Measurements from ENCODE around the gene SNORC.
"Not testable (repeated sequence)": the region's sequence is repeated elsewhere in the genome, so short reads cannot be mapped to it uniquely, and the experiment has no call there.

The SNORC gene

DNA sequence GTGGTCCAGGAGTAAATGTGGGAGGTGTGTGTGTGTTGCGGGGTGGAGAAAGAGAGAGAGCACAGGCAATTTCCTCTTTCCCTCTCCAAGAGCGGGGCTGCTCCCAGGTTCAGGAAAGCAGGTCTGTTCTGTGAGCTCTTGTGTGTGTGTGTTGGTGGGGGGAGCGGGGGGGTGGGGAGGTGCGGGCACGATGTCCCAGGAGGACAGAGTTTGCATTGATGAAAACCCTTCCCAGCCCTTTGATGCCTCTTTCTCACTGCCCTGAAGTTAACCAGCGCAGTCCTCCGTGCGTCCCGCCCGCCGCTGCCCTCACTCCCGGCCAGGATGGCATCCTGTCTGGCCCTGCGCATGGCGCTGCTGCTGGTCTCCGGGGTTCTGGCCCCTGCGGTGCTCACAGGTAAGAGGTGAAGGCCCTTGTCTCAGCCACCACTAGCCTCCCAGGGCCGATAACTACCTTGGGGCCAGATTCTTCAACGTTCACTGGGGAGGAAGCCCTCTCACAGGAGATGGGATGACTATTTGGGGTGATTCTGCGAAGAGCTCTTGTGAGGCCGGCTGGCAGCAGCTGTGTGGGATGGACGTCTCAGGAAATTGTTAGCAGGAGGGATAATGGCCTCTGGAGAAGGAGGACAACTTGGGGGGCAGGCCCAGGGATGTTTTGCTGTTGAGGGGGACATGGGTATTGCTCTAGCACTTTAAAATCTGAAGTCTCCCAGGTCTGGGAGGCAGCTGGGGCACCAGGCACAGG, at the start of gene SNORC:
Gene SNORC (plus strand): TSS at position 247 of the 748 bp plus-strand sequence. CDS start 78 bp downstream, at position 325.
- no peak for DNase-seq (ENCODE audit: low read depth in 2 of 2)

DNA sequence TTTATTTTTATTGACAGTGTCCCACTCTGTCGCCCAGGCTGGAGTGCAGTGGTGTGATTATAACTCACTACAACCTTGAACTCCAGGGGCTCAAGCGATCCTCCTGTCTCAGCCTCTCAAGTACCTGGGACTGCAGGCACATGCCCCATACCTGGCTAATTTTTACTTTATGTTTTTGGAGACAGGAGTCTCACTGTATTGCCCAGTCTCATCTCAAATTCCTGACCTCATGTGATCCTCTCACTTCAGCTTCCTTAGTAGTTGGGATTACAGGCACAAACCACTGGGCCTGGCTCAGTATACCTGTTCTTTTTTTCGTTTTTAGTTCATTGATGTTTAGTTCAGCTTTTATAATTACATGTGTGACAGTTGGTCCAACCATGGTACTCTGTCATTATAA, 40.1 kb upstream of the SNORC start:
- no peak for DNase-seq (ENCODE audit: low read depth in 2 of 2)

DNA sequence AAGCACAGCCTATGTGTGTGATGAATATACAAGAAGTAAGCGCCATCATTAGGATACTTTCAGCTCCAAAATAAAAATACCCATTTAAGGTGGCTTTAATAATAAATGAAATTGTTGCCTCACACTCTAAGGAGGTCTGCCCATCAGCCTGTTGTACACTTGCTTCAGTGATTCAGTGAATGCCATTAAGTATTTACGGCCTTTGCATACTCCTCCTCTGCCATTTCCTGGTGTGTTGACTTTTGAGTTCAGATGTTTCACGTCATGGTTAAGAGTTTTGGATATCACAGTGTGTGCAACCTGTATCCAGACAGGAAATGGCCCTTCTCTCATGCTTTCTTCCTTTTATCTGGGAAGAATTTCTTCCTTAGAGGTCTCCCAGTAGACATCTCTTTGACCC, 38.6 kb upstream of the SNORC start:
- DNase-seq (ENCODE audit: low read depth in 2 of 2): no peak

DNA sequence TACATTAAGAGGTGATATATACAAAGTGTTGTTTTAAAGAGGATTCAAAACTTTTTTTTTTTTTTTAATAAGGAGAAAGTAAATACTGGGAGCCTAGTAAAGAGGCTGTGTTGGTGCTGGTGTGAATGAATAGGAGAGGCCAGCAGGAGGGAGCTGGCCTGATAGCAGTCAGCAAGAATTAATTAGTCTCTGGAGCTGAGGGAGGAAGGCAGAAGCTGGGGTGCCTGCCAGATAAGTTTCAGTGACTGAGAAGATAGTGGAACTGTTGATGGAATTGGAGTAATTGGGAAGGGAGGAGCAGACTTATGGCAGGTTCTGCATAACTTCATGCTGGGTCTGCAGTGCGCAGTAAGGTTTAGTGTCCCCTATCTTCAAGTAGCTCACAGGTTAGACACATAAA, 36.2 kb upstream of the SNORC start:
- DNase-seq (ENCODE audit: low read depth in 2 of 2): no peak

DNA sequence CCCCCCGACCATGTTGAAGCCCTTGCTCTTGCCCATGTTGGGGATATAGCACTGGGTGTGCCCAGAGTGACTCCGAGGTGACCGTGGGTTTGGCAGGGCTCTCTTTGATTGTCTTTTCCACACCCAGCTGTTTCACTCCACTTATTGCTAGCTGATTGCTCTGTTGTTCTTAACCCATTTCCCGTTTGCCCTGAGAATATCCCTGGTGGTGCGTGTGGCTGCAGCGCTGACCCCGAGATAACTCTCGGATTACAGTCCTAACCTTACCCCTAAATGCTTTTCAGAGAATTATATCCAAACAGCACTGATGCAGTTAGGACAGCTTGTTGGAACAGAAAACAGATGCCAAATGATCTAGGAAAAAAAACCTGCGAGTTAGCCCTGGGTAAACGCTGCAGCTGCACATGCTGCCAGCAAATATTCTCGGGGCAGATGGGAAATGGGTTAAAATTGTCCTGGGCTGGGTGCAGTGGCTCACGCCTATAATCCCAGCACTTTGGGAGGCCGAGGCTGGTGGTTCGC, 34.3 kb upstream of the SNORC start:
- DNase-seq (ENCODE audit: low read depth in 2 of 2): no peak

DNA sequence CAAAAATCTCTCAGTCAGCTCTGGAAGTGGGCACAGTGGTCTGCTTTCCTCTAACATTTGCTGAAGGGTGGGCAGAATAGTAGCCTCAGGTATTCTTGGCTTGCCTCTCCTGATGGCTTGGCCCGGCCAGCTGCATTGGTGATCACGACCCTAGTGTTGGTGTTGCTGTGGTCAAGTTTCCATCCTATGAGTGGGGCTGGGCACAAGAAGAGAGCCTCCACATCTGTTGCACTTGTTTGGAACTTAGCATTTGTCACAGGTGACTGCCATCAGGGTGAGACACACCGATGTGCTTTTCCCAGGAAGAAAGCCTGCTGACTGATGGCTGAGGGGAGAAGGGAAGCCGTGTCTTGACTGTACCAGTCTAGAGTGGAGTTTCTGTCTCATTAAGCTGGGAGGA, 33.1 kb upstream of the SNORC start:
- DNase-seq (ENCODE audit: low read depth in 2 of 2): no peak

DNA sequence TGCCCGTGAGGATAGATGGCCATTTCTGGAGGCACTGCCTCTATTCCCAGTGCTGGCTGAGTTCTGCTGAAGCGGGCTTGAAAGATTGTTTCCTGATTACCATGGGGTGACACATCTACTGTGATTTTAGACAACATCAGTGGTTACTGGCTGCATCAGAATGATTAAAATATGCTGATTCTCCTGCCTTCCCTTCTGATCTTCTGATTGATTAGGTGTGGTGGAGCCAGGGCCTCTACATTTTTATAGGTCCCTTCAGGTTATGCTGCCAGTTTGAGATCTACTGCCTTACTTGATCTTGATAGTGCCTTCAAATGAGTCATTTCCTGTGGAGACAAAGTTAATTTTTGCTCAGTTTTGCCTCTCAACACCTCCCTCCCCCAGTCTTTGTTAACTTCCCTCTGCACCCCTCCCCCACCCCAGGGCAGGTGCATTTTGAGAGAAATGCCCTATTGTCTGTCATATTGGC, 31.6 kb upstream of the SNORC start:
- peak in 1 of 2 experiments; percentile 43 for DNase-seq (ENCODE audit: low read depth in 2 of 2)

DNA sequence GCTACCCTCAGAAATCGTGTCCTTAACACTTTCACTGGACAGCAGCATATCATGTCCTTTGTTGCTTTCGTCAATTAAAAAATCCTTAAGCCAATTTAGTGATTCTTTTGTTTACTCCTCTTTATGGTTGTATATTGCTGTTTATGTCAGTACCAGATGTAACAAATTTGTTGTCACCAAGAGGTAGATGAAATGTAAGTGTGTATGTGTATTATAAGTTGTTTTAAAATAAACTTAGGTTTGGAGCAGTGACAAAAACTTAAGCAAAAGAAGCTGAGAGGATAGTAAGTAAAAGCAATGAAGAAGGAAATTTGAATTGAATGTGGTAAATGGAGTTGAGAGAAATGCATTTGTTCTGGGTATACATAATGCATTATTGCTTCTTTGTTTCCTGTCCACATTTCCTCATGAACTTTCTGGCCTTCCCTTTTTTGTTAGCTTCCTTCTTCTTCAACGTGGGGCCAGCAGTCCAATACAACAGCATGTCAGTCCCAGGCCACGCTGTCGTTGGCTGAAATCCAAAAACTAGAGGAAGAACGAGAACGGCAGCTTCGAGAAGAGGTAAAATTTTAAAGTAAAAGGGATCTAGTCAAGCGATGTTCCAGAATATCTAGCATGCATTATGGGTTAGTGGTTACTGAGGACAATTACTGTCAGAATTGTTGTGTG, 30.5 kb upstream of the SNORC start:
- DNase-seq (ENCODE audit: low read depth in 2 of 2): no peak

DNA sequence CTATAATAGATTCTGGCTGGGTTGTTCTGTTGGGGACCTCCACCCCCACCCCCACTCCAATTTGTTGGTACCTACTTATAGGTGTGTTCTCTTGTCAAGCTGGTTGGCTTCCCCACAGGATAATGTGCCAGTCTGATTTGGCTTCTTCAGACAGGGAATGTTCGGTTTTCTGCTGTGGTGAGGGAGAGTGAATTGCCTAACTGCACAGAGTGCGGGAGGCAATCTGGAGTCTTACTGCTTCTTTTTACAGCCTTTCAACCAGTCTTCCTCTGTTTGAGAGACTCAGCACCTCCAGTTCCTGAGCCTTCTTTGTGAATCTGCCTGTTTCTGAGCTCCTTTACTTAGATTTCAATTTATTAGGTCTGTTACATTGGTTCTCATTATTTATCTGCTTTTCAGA, 27.4 kb upstream of the SNORC start:
- DNase-seq (ENCODE audit: low read depth in 2 of 2): no peak

DNA sequence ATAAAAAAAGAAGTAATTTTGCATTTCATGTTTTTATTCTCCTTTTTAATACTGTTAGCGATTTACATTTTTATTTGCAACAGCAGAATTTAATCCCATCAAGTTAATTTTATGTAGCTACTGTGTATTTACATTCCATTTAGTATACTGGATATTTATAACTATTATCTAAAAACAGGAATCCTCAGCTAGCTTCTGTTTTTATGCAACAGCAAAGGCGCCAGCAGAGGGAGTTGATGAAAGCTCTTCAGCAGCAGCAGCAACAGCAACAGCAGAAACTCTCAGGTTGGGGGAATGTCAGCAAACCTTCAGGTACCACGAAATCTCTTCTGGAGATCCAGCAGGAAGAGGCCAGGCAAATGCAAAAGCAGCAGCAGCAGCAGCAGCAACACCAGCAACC, 26.2 kb upstream of the SNORC start:
- DNase-seq (ENCODE audit: low read depth in 2 of 2): no peak

DNA sequence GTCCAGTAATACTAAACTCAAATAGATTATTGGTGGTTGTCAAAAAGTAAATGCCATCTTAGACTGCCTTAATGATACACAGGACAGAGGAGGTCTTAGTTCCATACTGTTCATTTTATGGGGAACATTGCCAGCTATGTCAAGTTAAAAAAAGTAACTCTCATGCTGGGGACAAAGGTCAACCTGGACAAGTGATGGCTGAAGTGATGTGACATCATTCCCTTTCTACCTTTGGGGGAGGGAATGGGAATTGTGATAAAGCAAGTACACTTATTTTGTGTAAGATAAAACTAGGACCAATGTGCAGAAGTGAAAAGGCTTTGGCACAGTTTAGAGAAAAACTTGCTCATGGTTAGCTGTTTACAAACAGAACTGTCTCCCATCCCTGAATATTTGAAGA, 24.0 kb upstream of the SNORC start:
- DNase-seq (ENCODE audit: low read depth in 2 of 2): no peak

DNA sequence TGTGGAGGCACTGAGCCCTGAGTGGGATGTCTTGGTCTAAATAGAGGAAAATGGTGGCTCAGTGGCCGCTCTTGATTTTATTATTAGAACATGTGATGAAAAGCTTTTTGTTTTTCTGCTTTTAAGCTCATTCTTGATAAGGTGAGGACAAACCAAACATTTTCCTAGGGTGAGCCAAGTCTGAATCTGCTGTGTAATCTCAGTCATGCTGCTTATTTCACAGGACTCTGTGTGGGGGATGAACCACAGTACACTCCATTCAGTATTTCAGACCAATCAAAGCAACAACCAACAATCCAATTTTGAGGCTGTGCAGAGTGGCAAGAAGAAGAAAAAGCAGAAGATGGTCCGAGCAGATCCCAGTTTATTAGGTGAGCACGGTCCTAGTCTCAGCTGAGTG, 20.0 kb upstream of the SNORC start:
- DNase-seq (ENCODE audit: low read depth in 2 of 2): no peak

DNA sequence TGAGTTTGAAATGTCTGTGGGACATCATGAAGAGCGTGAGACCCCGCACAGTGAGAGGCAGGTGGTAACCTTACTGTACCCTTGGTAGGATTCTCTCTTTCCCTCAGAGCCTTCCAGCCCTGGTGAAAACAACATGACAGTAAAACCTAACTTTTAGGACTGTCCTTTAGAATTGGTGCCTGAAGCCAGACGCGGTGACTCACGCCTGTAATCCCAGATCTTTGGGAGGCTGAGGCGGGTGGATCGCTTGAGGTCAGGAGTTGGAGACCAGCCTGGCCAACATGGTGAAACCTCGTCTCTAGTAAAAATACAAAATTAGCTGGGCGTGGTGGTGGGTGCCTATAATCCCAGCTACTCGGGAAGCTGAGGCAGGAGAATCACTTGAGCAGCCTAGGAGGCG, 18.0 kb upstream of the SNORC start:
- not testable (repeated sequence) for DNase-seq (ENCODE audit: low read depth in 2 of 2)

DNA sequence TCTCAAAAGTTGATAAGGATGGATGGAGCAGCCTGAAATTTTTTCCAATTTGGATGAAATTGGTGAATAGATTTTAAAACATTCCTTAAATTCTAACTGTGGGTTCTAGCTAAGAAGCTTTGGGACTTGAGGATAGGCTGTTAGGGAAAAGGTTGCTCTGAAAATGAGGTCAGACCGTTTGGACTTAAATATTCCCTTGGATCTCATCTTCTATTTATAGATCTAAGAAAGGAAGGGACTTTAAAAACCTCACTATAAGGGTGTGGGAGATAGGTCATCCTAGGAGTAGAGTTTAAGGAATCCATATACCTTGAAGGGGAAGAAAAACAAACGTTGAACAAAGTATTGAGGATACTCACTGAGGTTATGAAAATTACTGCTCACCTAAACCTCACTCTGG, 17.4 kb upstream of the SNORC start:
- DNase-seq (ENCODE audit: low read depth in 2 of 2): no peak

DNA sequence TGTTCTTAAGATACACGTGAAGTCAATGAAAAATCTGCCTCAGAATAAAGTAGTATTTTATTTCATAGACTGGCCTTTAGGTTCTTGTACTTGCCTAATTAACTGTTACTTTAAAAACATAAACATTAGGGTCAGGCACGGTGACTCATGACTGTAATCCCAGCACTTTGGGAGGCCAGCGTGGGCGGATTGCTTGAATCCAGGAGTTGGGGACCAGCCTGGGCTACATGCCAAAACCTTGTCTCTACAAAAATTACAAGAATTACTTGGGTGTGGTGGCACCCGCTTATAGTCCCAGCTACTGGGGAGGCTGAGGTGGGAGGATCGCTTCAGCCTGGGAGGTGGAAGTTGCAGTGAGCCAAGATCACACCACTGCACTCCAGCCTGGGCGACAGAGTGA, 16.0 kb upstream of the SNORC start:
- DNase-seq (ENCODE audit: low read depth in 2 of 2): no peak

DNA sequence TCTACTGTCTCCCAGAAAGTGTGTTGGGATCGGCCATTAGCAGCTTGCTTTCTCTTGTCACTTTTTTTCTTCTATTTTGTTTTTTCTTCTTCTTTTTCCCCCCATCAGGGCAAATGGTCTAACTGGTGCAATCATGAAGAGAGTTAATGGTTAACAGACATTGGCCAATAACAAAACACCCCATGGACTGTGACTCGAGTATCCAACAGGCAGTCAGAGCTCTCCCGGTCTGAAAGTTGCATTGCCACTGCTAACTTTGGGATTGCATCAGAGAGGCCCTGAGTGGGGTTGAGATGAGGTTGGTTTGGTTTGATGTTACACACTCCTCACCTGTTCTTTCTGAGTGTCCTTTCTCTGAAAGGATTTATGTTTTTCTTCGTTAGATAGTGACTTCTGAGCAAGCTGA, 12.9 kb upstream of the SNORC start:
- no peak for DNase-seq (ENCODE audit: low read depth in 2 of 2)

DNA sequence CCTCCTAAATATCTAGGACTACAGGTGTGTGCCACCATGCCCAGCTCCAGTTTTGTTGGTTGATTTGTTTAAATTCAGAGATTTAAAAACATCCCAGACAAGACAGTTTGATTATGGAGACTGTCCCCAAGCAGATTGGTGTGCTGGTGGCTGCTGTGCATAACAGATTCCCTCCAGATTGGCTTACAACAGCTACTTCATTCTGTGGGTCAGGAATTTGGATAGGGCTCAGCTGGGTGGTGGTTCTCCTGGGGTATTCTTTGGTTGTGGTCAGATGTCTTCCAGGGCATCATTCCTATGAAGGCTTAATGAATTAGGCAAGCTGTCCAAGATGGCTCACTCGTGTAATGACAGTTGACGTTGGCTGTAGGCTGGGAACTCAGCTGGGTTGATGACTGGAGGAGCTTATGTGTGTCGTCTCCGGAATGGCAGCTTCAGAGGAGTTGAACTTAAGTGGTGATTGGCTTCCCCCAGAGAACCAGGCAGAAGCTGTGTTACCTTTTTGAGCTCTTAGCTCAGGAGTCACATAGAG, 10.6 kb upstream of the SNORC start:
- no peak for DNase-seq (ENCODE audit: low read depth in 2 of 2)

DNA sequence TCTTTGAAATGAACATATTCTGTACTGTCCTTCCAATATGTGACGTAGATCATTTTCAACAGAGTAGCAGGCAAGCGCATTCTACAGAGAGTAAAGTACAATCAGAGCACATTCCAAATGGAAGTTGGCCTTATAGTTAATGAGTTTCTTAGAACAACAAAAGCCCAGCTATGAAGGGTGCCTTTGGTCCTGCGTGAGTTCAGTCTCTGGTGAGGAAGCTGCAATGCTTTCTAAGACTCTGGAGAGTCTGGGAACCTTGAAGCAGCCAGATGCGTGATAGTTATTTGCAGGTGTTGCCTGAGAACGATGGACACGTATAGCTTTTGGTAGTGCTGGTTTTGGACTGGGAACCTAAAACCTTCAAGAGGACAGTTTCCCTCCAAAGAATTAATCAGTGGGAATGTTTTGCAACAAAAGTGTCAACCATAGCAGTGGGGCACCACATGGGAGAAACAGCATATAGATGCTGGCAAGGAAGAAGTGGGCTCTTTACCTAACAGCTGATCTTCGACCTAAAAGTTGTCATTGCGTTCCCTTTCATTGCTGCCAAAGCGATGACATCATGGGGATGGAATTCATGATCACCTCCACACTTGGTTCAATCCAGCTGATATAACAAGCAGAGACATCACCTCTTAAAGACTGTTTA, 9.3 kb upstream of the SNORC start:
- no peak for DNase-seq (ENCODE audit: low read depth in 2 of 2)

DNA sequence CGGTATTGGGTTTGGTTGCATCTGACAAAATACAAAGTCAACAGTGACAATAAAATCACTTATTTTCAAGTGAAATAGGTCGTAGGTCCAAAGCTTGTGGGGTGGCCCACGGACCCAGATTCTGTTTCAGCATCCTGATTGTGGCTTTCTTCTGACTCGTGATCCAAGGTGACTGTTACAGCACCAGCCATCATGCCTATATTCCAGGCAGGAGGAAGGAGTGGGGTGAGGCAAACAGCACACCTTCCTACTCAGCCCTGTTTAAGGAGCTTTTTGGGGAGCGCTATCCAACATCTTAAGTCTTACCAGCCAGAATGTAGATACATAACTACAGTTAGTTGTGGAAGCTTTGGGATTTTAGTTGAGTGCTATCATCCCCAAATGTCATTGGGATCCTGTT, 8.7 kb upstream of the SNORC start:
- DNase-seq (ENCODE audit: low read depth in 2 of 2): no peak

DNA sequence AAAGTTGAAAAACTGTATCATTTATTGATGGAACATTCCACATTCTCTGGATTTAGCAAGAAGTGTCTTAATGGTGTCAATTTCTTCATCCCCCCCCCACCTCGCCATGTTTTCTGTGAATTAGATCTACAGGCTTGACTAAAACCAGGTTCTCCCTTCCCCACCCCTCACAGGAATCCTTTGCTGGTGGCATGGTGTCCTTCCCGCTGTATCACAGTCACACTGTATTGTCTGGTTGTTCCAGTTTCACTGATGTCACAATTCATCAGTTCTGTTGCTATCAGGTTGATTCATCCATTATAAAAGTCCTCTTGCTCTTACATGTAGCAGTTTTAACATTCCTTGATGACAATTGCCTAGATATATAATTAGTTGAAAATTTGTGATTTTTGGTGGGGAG, 6.1 kb upstream of the SNORC start:
- DNase-seq (ENCODE audit: low read depth in 2 of 2): no peak

DNA sequence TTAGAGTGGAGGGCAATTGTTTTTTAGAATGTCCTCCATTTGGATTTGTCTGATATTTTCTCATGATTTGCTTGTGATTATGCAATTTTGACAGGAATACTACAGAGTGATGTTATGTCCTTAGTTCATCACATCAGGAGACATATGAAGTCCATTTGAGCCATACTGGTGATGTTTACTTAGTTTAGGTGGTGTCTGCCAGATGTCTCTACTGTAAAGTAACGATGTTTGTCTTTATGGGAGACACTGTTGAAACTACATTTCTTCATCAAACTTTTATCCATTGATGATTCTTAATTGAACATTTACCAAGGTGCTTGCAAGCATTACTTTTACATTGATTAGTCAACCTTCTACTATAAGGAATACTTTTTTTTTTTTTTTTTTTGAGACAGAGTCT, 4.9 kb upstream of the SNORC start:
- no peak for DNase-seq (ENCODE audit: low read depth in 2 of 2)

DNA sequence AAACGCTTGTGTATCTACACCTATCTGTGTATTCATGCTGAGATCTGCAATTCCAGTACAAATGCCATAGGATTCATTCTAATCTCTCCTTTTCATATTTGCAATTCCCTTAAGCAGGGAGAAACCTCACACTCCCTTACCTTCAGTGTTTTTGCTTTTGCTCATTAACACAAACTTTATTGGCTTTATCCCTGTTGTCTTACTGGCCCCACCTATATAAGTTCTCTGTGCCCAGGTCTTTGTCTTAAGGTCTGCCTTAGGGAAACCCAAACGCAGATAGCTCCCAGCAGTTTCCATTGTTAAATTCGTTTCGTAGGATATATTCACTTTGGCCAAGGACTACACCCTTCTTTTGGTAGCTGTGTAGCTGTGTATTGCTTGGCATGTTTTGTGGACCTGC, 4.0 kb upstream of the SNORC start:
- no peak for DNase-seq (ENCODE audit: low read depth in 2 of 2)
